DND-41 (cell line): Measurements from ENCODE around the gene BCAP31.
"Not testable (repeated sequence)": the region's sequence is repeated elsewhere in the genome, so short reads cannot be mapped to it uniquely, and the experiment has no call there.

Source experiments
- ATAC-seq: fragments of 200-7000 bp; cut with Tn5 transposase; 3 replicates; pipeline ENCODE4 v1.9.1; 2021; ENCODE audit warnings: low read depth; ENCODE audit not compliant: insufficient read depth
- DNase-seq: peaks from one replicate; pipeline ENCODE4 v3.0.0-alpha.2; 2020
- H2AFZ ChIP-seq: 2 replicates; pipeline ENCODE4 v1.6.0; 2012; ENCODE audit warnings: low read depth, low read length
- H3K27ac ChIP-seq: 2 replicates; pipeline ENCODE4 v1.5.1; 2012; ENCODE audit warnings: low read length, inconsistent platforms
- H3K27me3 ChIP-seq: fragments of 200-600 bp; sonication (generic); 2 replicates; pipeline ENCODE4 v1.6.0; 2012; ENCODE audit warnings: low read length, mild to moderate bottlenecking, inconsistent platforms; ENCODE audit not compliant: insufficient read depth, poor library complexity
- H3K36me3 ChIP-seq: 2 replicates; pipeline ENCODE4 v1.5.1; 2012; ENCODE audit warnings: low read length, inconsistent platforms; ENCODE audit not compliant: insufficient read depth
- H3K4me1 ChIP-seq: 2 replicates; pipeline ENCODE4 v1.5.1; 2012; ENCODE audit warnings: mild to moderate bottlenecking, low read length; ENCODE audit not compliant: insufficient read depth
- H3K4me2 ChIP-seq: 2 replicates; pipeline ENCODE4 v1.6.0; 2012; ENCODE audit warnings: mild to moderate bottlenecking, moderate library complexity, low read length, inconsistent platforms; ENCODE audit not compliant: insufficient read depth
- H3K4me3 ChIP-seq, 2 experiments: fragments of 200-600 bp in 1 of 2; shearing (Covaris generic) in 1 of 2; 2 replicates each; pipeline ENCODE4 v1.5.1; 2012 to 2016; ENCODE audit warnings: inconsistent platforms in 2 of 2, low read length in 2 of 2, mild to moderate bottlenecking in 2 of 2, low read depth in 1 of 2, moderate library complexity in 1 of 2
- H3K79me2 ChIP-seq: 2 replicates; pipeline ENCODE4 v1.6.0; 2012; ENCODE audit warnings: low read length, inconsistent platforms; ENCODE audit not compliant: insufficient read depth
- H3K9ac ChIP-seq: 2 replicates; pipeline ENCODE4 v1.6.0; 2012; ENCODE audit warnings: low read depth, mild to moderate bottlenecking, inconsistent platforms, low read length, moderate library complexity
- H3K9me3 ChIP-seq: 2 replicates; pipeline ENCODE4 v1.5.1; 2012; ENCODE audit warnings: low read length, moderate library complexity, mild to moderate bottlenecking, inconsistent platforms; ENCODE audit not compliant: insufficient read depth, severe bottlenecking
- H4K20me1 ChIP-seq: 2 replicates; pipeline ENCODE4 v1.6.0; 2012; ENCODE audit warnings: low read length; ENCODE audit not compliant: insufficient read depth
- EZH2 ChIP-seq: IDR thresholded peaks from 3 replicates; pipeline ENCODE4 v1.6.1; 2012; ENCODE audit warnings: borderline replicate concordance, low read depth, mild to moderate bottlenecking, moderate library complexity, low read length, inconsistent platforms; ENCODE audit not compliant: severe bottlenecking
- TF ChIP-seq, protein P1 (sequence below): IDR thresholded peaks from 2 replicates; pipeline ENCODE4 v1.5.1; 2012; ENCODE audit warnings: borderline replicate concordance, low read length, moderate library complexity, mild to moderate bottlenecking; ENCODE audit not compliant: poor library complexity, severe bottlenecking; ENCODE audit errors: extremely low read depth

Gene BCAP31

DNA sequence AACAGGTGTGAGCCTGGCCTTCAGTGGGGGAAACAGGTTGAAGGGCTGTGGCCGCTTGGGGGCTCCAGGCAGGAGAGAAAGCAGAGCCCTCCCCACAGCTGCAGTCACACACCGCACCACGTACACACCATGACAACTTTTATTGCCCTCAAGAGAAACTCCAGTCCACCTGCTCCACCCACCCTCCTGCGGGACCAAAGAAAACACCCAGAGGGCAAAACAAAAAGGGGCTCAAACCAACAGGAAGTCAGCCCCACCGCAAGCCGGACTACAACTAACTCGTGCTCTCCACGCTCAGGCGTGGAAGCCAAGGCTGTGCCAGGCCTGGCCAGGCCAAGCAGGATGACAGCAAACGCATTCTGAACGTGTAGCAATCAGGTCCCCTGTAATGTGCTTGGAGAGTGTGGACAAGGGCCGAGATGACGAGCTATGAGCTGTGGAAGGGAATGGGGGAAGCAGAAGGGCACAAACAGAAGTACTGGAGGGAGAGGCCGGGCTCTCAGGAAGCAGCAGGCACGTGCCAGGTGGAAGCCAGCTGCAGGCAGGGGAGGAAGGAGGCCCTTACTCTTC lies 23.7 kb downstream of the BCAP31 start:
- ATAC-seq, result no peak
- Histone ChIP-seq H3K79me2 (no peaks in the 10 kb centered on the region), H3K27ac (no peak overlapping the region), H3K9me3 (no peaks in the 10 kb centered on the region), H3K27me3 (no peaks in the 10 kb centered on the region), H3K4me3 (no peak overlapping the region), H4K20me1 (no peaks in the 10 kb centered on the region), H2AFZ (no peak overlapping the region), H3K4me2 (no peak overlapping the region), H3K4me1 (no peaks in the 10 kb centered on the region), H3K9ac (no peak overlapping the region), H3K36me3 (peaks cover 38% of the 10 kb centered on the region)
- no peak for DNase-seq
- no peak for TF ChIP-seq EZH2

DNA sequence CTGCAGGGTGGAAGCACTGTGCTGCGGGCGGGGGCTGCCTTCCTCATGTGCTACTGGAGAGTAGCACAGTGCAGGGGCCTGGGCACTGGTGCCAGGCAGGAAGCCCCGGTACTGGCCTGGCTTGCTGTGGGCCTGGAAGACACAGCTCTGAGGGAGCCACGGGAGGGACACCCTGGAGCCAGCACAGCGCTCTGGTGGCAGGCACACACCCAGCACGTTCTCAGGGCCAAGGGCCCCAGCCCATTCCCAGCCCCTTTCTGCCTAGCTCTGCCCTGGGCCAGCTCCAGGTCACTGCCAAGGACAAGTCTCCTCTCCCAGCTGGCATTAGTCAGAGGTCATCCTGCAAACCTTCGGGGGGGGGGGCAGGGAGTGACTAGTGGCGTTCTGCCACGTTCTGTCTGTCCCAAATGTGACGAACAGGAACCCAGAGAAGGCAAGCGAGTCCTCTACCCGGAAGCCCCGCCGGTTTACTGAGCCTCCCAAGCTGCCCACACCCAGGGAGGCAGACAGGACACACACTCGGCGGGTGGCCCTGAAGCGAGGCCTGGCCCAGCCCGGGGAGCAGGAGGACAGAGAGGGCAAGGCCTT lies 24.3 kb downstream of the BCAP31 start:
- not testable (repeated sequence) for DNase-seq, H2AFZ ChIP-seq, H3K4me1 ChIP-seq, H3K9ac ChIP-seq, ATAC-seq, H3K79me2 ChIP-seq, H3K27me3 ChIP-seq, H4K20me1 ChIP-seq, H3K27ac ChIP-seq, H3K4me3 ChIP-seq, H3K4me2 ChIP-seq, H3K9me3 ChIP-seq
- peaks cover 38% of the 10 kb centered on the region for H3K36me3 ChIP-seq

DNA sequence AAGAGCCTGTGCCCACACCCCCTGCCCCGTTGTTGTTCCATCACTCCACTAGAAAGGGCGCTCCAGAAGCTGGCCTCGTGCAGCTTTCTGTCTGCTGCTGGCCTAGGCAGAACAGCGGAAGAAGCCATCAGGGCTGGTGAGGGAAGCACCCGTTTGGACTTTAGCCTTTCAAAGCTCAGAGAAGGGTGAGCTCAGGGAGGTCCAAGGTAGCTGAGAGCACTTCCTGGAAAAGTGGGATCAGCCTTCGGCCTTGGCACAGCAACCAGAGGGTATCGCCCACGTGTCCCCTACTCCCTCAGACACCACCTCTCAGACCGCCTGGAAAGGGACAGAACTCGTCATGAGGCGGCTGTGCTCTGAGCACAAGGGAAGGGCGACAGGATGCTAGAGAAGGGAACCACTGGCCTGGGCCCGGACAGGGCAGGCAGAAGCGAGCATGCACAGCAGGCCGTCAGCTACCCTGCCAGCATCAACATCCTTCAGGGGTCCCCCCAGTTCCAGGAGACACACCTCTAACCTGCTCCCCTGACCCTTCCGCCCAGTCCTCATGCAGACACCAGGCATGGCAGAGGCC lies 24.9 kb downstream of the BCAP31 start:
- H3K27me3 ChIP-seq, H3K9ac ChIP-seq, H3K9me3 ChIP-seq, H3K4me2 ChIP-seq, H4K20me1 ChIP-seq, H3K4me1 ChIP-seq, H3K4me3 ChIP-seq, DNase-seq, H3K27ac ChIP-seq, H2AFZ ChIP-seq, ATAC-seq, H3K79me2 ChIP-seq: not testable (repeated sequence)
- peaks cover 35% of the 10 kb centered on the region for H3K36me3 ChIP-seq

DNA sequence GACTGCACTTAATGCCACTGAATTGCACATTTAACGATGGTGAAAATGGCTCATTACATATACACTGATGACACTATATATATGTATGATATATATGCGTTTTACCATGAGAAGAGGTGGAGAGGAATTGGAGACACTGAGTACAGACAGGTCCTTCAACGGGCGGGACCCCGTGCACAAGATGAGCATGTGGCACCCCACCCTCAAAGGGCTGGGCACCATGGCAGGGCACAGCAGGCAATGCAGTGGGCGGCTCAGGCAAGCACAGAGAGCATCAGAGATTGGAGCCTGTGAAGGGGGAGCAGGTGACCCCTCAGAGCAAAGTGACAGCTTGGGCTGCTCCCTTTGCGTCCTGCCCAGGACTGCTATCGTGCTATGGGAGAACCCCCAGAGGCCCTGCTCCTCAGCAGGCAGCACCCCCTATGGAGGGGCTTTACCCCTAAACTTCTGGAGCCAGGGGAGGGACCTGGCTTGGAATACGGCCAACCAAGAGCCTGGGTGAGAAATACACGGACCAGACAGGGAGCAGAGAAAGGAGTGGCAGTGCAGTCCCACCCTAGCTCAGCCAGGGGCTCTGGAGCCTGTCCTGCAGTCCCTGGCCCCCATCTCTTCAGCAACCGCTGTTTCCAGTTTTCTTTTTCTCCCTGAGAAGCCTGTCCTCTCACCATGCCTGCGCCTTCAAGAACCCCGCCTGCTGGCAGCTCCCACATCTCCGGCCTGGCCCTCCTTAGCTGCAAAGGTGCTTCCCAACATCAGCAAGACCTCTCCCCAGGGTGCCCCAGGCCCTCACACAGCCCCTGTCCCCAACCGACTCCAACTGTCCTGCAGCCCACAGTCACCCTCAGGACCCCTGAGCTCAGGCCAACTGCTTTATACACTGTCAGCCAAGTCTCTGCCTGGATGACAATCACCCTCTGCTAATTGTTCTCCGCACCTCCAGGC lies 26.0 kb downstream of the BCAP31 start:
- Histone ChIP-seq H2AFZ (no peak overlapping the region), H3K9me3 (no peaks in the 10 kb centered on the region), H3K36me3 (peaks cover 35% of the 10 kb centered on the region), H4K20me1 (no peaks in the 10 kb centered on the region), H3K4me2 (no peak overlapping the region), H3K4me3 (no peak overlapping the region), H3K79me2 (no peaks in the 10 kb centered on the region), H3K27me3 (no peaks in the 10 kb centered on the region), H3K4me1 (no peaks in the 10 kb centered on the region), H3K27ac (no peak overlapping the region), H3K9ac (no peak overlapping the region)
- ATAC-seq (no peak), DNase-seq (no peak)
- no peak for TF ChIP-seq EZH2
- TF ChIP-seq, protein P1, sequence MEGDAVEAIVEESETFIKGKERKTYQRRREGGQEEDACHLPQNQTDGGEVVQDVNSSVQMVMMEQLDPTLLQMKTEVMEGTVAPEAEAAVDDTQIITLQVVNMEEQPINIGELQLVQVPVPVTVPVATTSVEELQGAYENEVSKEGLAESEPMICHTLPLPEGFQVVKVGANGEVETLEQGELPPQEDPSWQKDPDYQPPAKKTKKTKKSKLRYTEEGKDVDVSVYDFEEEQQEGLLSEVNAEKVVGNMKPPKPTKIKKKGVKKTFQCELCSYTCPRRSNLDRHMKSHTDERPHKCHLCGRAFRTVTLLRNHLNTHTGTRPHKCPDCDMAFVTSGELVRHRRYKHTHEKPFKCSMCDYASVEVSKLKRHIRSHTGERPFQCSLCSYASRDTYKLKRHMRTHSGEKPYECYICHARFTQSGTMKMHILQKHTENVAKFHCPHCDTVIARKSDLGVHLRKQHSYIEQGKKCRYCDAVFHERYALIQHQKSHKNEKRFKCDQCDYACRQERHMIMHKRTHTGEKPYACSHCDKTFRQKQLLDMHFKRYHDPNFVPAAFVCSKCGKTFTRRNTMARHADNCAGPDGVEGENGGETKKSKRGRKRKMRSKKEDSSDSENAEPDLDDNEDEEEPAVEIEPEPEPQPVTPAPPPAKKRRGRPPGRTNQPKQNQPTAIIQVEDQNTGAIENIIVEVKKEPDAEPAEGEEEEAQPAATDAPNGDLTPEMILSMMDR, result no peak

DNA sequence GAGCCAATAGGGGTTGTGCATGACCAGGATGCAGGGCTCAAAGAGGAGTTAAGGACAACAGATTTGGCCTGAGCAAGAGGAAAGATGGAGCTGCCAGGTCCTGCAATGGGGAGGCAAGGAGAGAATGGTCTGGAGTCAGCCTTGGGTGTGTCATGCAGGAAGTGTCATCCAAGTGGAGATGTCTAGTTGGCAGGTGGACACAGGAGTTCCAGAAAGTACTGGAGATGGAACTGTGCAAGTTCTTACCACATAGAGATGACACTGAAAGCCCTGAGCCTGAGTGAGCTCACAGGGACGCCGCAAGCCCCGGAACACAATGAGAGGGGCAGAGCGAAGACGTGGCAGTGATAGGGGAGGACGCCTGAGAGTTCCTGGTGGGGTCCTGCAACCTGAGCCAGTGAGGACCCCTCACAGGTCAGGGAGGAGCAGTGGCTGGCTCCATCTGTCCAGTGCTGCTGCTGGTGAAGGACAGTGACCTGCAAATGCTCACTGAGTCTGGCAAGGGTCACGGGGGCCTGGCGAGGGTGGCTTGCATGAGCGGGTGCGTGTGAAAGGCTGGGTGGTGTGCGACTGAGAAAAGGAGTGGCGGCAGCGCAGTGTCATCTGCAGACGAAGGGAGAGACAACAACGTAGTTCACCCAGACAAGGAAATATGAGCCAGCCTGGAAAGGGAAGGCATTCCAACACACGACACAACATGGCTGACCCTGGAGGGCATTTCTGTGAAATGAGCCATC lies 27.0 kb downstream of the BCAP31 start:
- H3K4me2 ChIP-seq, H3K27me3 ChIP-seq, H3K79me2 ChIP-seq, H4K20me1 ChIP-seq, H3K4me1 ChIP-seq, H3K4me3 ChIP-seq, ATAC-seq, H3K9me3 ChIP-seq, H3K9ac ChIP-seq, H2AFZ ChIP-seq, H3K27ac ChIP-seq, DNase-seq: not testable (repeated sequence)
- H3K36me3 ChIP-seq, result peaks cover 25% of the 10 kb centered on the region

DNA sequence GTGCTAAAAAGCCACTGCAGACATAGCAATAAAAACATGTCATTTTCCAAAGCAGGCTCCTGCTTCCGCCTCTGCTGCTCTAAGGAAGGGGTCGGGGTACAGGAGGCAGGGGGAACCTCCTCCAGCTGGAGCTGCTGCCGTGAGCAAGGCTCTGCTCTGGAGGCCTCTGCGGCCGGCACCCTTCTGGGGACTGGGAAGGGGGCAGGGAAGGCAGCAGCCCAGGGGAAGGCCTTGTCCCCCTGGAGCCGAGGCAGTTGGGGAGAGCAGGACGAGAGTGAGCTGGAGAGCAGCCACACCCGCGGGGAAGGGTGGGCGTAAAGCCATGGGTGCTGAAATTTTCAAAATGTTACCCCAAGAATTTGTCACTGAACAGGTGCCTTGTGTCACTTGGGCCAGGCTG lies 27.6 kb downstream of the BCAP31 start:
- not testable (repeated sequence) for H3K4me3 ChIP-seq, H3K9me3 ChIP-seq, H3K9ac ChIP-seq, H3K27me3 ChIP-seq, H3K27ac ChIP-seq, H3K79me2 ChIP-seq, H2AFZ ChIP-seq, H3K4me1 ChIP-seq, ATAC-seq, H4K20me1 ChIP-seq, H3K4me2 ChIP-seq, DNase-seq
- H3K36me3 ChIP-seq, result peaks cover 22% of the 10 kb centered on the region
